ENCODE results near the gene PDE7B.

PDE7B gene

GRCh38 chr6:135992739-135993138 lies 141.2 kb downstream of the PDE7B start:
- DNase-seq, result no peak

DNA sequence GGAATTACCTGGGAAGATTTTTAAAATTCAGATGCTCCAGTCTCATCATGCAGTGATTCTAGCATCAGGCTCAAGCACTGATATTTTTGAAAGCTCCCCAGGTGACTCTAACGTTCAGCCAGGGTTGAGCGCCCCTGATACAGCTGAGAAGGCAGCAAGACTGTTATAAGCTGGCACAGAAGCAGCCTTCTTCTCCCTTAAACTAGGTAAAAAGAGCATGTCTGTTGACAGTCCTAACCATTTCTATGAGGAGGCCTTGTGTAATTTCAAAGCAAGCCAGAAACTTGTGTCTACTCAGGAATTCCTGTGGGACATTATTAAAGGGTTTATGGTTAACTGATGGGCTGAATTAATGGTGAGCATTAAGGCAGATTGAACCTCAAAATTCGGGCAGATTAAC lies 141.9 kb downstream of the PDE7B start:
- no peak for DNase-seq

GRCh38 chr6:135994857-135995544 lies 143.5 kb downstream of the PDE7B start:
- DNase-seq, result no peak

DNA sequence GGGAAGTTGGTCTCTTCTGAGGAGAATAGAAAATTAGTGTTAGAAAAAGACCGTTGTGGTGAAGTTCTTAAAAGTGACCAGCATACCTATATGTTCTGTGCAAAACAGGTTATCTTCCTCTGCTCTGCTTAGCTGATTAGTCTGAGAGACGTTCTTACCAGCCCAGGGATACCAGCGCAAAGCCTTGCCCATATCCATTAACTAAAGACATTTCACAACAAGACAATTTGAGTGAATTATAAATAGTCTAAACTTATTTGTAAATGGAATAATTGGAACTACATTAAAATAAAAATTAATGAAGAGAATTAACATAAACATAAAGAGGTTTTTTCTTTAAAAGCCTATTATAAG lies 144.0 kb downstream of the PDE7B start:
- DNase-seq, result no peak

DNA sequence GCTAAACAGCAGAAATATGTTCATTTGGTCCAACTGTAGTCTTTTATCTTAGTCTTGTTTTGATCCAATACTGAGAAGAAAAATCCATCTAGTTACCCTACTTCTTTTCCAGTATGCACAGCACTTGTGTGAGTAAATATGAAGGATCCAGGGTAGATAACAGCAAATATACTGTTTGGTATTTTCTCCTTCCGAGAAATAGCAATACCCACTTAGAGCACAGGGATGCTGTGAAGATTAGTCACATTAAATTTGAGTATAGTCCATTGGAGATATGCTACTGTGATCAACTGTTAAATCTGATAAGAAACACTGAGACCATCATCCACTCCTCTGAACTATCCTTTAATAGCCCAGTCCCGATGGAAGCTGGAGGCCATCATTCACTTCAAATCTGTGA lies 145.2 kb downstream of the PDE7B start:
- no peak for DNase-seq

- no peak for DNase-seq
These were observed 147.9 kb downstream of the PDE7B start for GRCh38 chr6:135999393-135999792.

GRCh38 chr6:136007345-136007744 lies 155.8 kb downstream of the PDE7B start:
- DNase-seq, result no peak

GRCh38 chr6:136011475-136011874 lies 160.0 kb downstream of the PDE7B start:
- no peak for DNase-seq

DNA sequence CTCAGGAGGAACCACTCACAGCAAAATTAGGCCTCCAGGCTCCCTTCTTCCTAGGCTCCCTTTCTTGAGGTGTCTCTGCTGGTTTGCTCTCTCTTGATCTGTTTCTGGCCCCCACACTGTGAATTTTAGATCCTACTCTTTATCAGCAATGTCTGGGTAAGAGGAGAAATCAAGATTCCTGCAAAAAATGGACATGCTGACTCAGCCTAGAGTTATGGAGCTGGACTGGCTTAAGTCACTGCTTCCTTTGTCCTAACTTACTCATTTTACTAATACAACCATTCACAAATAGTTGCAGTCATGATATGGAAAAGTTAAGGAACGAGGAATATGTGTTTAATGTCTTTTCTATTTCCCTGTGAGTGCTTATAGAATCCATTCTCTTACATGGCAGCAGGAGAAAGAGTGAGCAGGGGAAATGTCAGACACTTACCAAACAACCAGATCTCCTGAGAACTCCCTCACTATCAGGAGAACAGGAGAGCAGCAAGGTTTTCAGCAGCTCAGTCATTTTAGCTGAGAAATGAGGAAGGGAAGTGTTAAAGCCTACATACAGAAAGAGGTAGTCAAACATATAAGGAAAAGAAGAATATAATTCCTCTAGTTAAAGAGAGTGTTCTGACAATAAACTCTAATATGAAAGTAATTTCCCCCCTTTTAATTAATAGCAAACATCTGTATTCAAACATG lies 160.8 kb downstream of the PDE7B start:
- DNase-seq, result no peak

GRCh38 chr6:136012943-136013342 lies 161.4 kb downstream of the PDE7B start:
- DNase-seq, result no peak

- DNase-seq, result no peak
These were observed 163.2 kb downstream of the PDE7B start for GRCh38 chr6:136014454-136015437.

DNA sequence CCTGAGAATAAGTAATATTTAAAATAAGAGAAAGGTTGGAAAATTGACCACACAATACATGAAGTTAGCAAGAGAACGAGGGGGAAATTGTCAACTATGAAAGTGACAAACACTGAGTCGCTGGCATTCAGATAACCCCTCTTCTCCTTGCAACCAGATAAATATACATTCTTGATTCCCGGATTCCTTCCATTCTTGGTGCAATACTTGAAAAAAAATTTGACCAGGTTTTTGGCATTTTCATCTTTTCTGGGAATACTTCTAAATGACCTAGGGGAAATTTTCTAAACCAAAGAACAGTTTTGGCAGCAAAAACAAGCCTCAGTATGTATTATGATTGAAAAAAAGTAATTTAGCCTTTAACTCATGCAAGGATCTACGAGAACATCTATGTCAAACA lies 164.0 kb downstream of the PDE7B start:
- DNase-seq, result no peak

GRCh38 chr6:136016228-136017225 lies 165.0 kb downstream of the PDE7B start:
- no peak for DNase-seq

GRCh38 chr6:136020691-136021090 lies 169.2 kb downstream of the PDE7B start:
- no peak for DNase-seq

DNA sequence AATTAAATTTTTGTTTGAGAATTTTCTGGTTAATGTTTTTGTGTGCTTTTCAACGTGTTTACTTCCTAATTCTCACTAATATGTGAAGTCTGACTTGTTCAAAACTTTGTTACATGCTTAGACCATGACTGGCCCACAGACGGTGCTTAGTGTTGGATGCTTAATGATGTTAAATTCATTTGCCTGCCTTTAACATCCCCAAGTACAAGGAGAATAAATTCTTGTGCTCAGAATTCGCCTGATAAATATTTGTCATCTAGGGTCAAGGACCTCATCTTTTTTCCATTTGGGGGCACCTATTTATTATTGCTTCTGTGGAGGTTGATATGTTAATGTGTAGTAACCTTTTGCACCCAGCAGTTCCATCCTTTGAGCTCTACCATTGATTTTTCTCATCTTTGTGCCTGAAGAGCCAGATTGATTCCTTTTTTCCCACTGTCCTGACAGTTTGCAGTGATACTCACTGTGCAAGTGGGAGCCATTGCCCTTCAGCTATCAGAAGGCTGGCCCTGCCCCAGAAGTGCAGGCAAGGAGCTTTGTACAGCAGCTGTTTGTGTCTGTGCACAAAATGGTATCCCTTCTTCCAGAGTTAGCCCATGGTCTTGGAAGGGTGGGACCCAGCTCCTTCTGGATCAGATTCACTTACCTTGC lies 170.8 kb downstream of the PDE7B start:
- no peak for DNase-seq

GRCh38 chr6:136024711-136025110 lies 173.2 kb downstream of the PDE7B start:
- DNase-seq, result no peak

DNA sequence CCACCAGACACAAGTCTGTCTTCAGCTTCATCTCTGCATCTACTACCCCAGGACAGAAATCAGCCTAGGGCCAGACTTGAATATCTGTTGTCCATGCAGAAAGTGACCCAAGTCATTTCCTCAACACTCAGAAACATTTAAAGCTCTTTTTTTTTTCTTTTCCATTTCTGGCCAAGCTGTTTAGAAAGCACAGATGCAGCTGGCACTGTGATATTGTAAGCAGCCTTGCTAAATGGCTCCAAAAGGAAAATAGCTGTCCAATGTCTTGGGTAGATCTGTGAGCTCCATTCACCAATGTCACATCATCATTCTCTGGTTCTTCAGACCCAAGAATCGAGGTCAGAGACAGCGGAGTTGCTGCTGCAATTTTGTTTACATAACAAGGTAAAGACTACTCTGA lies 174.2 kb downstream of the PDE7B start:
- DNase-seq, result no peak

DNA sequence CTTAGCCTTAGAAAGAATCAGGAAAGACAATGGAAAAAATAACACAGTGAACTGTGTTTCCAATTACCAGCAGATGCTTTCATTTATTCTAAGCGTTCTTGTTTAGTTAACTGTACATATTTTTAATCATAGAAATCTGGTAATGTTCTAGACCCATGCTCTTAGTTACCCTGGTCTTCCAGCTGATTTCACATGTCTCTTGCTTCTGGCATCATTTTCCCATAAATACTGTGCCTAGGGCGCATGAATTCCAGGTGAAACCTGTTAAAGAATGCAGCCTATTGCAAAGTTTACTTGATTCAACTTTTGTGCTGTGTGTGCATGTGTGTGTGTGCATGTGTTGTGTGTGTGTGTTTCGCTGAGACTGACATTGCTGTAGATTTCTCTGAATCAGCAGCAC lies 178.6 kb downstream of the PDE7B start:
- no peak for DNase-seq

DNA sequence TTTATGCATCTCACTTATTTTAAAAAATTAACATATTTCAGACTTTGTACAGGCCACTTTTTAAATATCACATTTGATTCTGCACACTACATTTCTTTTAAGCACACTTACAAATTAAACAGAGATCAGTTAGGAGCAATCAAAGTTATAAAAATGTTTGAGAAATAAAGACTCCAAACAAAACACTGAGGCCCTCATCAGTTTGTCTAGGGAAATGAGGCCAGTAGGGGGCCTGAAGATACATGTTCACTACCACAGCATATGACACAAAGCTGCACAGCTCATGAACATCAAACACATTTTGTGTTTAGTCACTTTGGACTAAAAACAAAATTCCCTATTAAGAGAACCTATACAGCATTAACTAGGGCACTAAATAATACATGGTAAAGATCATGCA lies 180.5 kb downstream of the PDE7B start:
- DNase-seq, result no peak

- no peak for DNase-seq
These were observed 181.9 kb downstream of the PDE7B start for GRCh38 chr6:136033416-136033815.

DNA sequence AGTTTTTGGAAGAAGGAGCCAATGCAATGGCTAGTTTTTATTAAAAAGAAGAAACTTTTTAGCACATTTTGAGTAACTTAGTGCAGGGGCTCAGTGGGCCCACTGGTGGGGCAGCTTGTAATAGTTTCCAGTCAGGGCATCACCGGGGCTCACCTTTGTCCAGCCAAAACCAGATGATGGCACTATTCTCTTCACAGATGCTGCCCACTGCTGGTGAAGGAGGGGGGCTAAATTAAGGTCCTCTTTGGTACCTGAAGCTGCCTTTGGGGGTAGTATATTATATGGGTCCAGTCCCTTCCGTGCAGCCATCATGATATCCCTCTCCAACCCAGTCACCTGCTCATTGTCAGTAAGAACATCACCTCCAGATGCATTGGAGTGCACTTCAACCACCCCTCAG lies 182.9 kb downstream of the PDE7B start:
- DNase-seq, result no peak

All from midbrain (tissue), 1 donor.